HL-60 (cell line): ENCODE measurements around the gene KCNT2.

Experiments
- DNase-seq, 2 experiments: peaks; one replicate each; pipeline ENCODE4 v3.0.0-alpha.2; 2010 to 2020; ENCODE audit warnings: low read depth in 1 of 2, low spot score in 1 of 2
- H3K27ac ChIP-seq: fragments of 250-450 bp; sonication (Bioruptor Pico); replicated peaks from 2 replicates; pipeline ENCODE4 v1.5.1; 2020; ENCODE audit warnings: mild to moderate bottlenecking, moderate library complexity
- H3K27me3 ChIP-seq: fragments of 250-450 bp; sonication (Bioruptor Pico); 2 replicates; pipeline ENCODE4 v1.5.1; 2021; ENCODE audit warnings: mild to moderate bottlenecking, moderate library complexity; ENCODE audit not compliant: insufficient read depth, poor library complexity, severe bottlenecking
- H3K4me3 ChIP-seq: replicated peaks from 2 replicates; pipeline ENCODE4 v1.5.1; 2011; ENCODE audit warnings: mild to moderate bottlenecking, control low read depth, low read length; ENCODE audit not compliant: insufficient read depth
- GABPA ChIP-seq: IDR thresholded peaks from 2 replicates; pipeline ENCODE4 v1.6.1; 2012; ENCODE audit warnings: low read depth
- POLR2AphosphoS5 ChIP-seq: IDR thresholded peaks from 2 replicates; pipeline ENCODE4 v1.6.1; 2012; ENCODE audit warnings: low read depth
- SPI1 ChIP-seq: IDR thresholded peaks from 2 replicates; pipeline ENCODE4 v1.6.1; 2012; ENCODE audit warnings: low read depth, mild to moderate bottlenecking, borderline replicate concordance
- TF ChIP-seq, protein P1 (sequence below): IDR thresholded peaks from one replicate; pipeline ENCODE4 v1.5.1; 2011; ENCODE audit warnings: low read length, control low read depth, inconsistent platforms; ENCODE audit not compliant: insufficient read depth
- TF ChIP-seq, protein P2 (sequence below): IDR thresholded peaks from 2 replicates; pipeline ENCODE4 v1.6.1; 2012; ENCODE audit warnings: low read depth; ENCODE audit not compliant: insufficient replicate concordance

The KCNT2 gene

GRCh38 chr1:196437671-196438070 lies 170.6 kb downstream of the KCNT2 start:
- no peak overlapping the region for H3K27ac ChIP-seq
- no peaks in the 10 kb centered on the region for H3K27me3 ChIP-seq
- TF ChIP-seq, protein P1, sequence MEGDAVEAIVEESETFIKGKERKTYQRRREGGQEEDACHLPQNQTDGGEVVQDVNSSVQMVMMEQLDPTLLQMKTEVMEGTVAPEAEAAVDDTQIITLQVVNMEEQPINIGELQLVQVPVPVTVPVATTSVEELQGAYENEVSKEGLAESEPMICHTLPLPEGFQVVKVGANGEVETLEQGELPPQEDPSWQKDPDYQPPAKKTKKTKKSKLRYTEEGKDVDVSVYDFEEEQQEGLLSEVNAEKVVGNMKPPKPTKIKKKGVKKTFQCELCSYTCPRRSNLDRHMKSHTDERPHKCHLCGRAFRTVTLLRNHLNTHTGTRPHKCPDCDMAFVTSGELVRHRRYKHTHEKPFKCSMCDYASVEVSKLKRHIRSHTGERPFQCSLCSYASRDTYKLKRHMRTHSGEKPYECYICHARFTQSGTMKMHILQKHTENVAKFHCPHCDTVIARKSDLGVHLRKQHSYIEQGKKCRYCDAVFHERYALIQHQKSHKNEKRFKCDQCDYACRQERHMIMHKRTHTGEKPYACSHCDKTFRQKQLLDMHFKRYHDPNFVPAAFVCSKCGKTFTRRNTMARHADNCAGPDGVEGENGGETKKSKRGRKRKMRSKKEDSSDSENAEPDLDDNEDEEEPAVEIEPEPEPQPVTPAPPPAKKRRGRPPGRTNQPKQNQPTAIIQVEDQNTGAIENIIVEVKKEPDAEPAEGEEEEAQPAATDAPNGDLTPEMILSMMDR, result no peak
- TF ChIP-seq GABPA, result no peak
- TF ChIP-seq, protein P2, sequence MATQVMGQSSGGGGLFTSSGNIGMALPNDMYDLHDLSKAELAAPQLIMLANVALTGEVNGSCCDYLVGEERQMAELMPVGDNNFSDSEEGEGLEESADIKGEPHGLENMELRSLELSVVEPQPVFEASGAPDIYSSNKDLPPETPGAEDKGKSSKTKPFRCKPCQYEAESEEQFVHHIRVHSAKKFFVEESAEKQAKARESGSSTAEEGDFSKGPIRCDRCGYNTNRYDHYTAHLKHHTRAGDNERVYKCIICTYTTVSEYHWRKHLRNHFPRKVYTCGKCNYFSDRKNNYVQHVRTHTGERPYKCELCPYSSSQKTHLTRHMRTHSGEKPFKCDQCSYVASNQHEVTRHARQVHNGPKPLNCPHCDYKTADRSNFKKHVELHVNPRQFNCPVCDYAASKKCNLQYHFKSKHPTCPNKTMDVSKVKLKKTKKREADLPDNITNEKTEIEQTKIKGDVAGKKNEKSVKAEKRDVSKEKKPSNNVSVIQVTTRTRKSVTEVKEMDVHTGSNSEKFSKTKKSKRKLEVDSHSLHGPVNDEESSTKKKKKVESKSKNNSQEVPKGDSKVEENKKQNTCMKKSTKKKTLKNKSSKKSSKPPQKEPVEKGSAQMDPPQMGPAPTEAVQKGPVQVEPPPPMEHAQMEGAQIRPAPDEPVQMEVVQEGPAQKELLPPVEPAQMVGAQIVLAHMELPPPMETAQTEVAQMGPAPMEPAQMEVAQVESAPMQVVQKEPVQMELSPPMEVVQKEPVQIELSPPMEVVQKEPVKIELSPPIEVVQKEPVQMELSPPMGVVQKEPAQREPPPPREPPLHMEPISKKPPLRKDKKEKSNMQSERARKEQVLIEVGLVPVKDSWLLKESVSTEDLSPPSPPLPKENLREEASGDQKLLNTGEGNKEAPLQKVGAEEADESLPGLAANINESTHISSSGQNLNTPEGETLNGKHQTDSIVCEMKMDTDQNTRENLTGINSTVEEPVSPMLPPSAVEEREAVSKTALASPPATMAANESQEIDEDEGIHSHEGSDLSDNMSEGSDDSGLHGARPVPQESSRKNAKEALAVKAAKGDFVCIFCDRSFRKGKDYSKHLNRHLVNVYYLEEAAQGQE, result no peak
- H3K4me3 ChIP-seq, result no peak overlapping the region
- no peak for DNase-seq

GRCh38 chr1:196433000-196433399 lies 175.2 kb downstream of the KCNT2 start:
- no peak overlapping the region for H3K27ac ChIP-seq
- no peak for DNase-seq
- no peak overlapping the region for H3K4me3 ChIP-seq
- no peaks in the 10 kb centered on the region for H3K27me3 ChIP-seq
- TF ChIP-seq POLR2AphosphoS5 (no peak), SPI1 (no peak), GABPA (no peak)
- TF ChIP-seq, protein P2, result no peak
- TF ChIP-seq, protein P1, result no peak

DNA sequence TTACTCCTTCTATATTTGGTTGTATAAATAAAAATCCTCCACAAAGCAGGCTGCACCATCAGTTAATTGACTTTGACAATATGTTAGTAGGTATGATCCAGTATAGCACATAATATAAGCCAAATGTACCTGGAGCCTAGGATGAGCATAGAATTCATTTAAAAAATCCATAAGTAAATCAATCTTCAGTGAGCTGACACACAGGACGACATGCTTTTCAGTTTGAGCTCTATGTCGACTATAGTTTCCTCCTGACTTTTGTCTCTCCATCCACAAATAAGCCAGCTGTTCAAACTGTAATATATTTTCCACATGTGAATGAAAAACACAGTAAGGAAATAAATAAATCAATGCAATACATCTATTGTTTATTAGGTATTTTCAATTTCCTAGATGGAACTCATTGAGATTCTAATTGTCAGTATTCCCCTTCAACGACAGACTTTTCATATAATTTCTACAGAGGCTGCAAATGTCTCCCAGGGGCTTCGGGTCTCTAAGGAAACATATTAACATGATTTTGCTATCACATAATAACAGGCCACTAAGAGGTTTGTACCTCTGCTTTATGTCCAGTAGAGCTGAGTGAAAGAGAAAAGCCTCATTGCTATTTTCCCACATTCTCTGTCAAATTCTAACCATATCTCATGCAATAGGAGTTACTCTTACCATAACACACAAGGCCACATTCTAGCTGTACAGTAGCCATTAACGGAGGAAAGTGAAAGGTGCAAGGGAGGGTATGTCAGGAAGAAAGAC lies 180.1 kb downstream of the KCNT2 start:
- Histone ChIP-seq H3K27ac (no peak overlapping the region), H3K27me3 (no peaks in the 10 kb centered on the region), H3K4me3 (no peak overlapping the region)
- DNase-seq, result no peak
- TF ChIP-seq SPI1 (no peak), GABPA (no peak), POLR2AphosphoS5 (no peak)
- TF ChIP-seq, protein P2, result no peak
- TF ChIP-seq, protein P1, result no peak
